ENCODE data around the gene LRBA. TPM values are rescaled to one million over a fixed set of nuclear protein-coding genes. Genes with fewer than 3 reads are reported as not detected.

The LRBA gene
- total and polyA plus RNA-seq, 5 donors from 2014 or later, result 23.0 to 95.3 (median 25.4) TPM

DNA sequence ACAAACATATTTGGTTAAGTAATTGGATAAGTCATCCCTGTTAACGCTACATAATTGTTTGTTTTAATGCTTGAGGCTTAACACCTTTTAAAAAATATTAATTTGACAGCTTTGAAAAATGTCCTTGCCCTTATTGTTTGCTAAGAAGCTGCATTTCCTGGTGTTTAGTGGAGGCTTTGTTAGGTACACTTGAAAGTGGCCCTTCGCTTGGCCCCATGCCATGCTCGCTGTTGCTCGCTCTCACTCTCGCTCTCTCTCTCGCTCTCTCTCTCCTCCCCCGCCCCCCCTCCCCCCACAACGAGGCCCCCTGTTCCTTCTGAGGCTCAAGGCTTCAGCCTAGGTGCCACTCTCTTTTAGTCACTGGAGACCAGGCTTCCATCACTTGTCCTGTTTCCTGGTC lies 797.3 kb downstream of the LRBA start:
- Mint-ChIP-seq H3K4me3 (no peak overlapping the region), H3K27me3 (peaks cover 17% of the 10 kb centered on the region)
- no peak for ATAC-seq (ENCODE audit: low read depth in 2 of 2)

DNA sequence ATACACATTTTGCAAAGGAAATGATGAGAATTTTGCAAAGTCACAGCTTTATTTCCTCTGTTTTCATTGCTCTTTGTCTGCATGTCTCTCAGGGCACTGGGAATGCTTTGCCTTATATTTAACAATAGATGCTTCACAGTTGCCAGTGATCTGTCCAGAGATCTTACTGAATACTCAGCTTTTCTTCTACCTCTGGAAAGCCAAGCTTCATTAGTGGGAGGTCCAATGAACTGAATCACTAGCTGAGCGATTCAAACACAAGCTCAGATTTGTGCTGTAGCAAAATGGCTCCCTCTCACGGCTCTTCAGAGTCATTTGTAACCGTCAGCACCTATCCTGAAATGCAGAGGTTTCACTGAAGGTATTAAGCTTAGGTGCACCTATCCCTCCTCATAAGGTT lies 797.9 kb downstream of the LRBA start:
- Mint-ChIP-seq H3K4me3 (no peak overlapping the region), H3K27me3 (peaks cover 17% of the 10 kb centered on the region), H3K9me3 (no peaks in the 10 kb centered on the region), H3K4me1 (no peaks in the 10 kb centered on the region), H3K36me3 (no peaks in the 10 kb centered on the region), H3K27ac (no peak overlapping the region)
- ATAC-seq (ENCODE audit: low read depth in 2 of 2) (no peak), DNase-seq (no peak)
- no peak overlapping the region for H3K4me3 ChIP-seq (ENCODE audit: low read depth, low read length)
- no peaks in the 10 kb centered on the region for H3K27me3 ChIP-seq (ENCODE audit: control insufficient read depth, insufficient read depth, low read length)
- H3K36me3 ChIP-seq (ENCODE audit: control insufficient read depth, insufficient read depth, low read length), result no peaks in the 10 kb centered on the region
- no peak overlapping the region for H3K27ac ChIP-seq (ENCODE audit: insufficient read depth, low read length, poor library complexity, severe bottlenecking)
- no peaks in the 10 kb centered on the region for H3K4me1 ChIP-seq (ENCODE audit: control insufficient read depth, insufficient read depth, low read length, poor library complexity, severe bottlenecking)
- H3K9me3 ChIP-seq (ENCODE audit: control insufficient read depth in 2 of 2, low read length in 2 of 2), result no peaks in the 10 kb centered on the region

More for the DNA sequence above, 797.3 kb downstream of the LRBA start:
- Mint-ChIP-seq H3K36me3 (no peaks in the 10 kb centered on the region), H3K9me3 (no peaks in the 10 kb centered on the region), H3K4me1 (no peaks in the 10 kb centered on the region), H3K27ac (no peak overlapping the region)
- H3K27me3 ChIP-seq (ENCODE audit: control insufficient read depth, insufficient read depth, low read length), result no peaks in the 10 kb centered on the region
- H3K27ac ChIP-seq (ENCODE audit: insufficient read depth, low read length, poor library complexity, severe bottlenecking), result no peak overlapping the region
- no peaks in the 10 kb centered on the region for H3K9me3 ChIP-seq (ENCODE audit: control insufficient read depth in 2 of 2, low read length in 2 of 2)
- H3K36me3 ChIP-seq (ENCODE audit: control insufficient read depth, insufficient read depth, low read length), result no peaks in the 10 kb centered on the region
- H3K4me3 ChIP-seq (ENCODE audit: low read depth, low read length), result no peak overlapping the region
- H3K4me1 ChIP-seq (ENCODE audit: control insufficient read depth, insufficient read depth, low read length, poor library complexity, severe bottlenecking), result no peaks in the 10 kb centered on the region
- no peak for DNase-seq

DNA sequence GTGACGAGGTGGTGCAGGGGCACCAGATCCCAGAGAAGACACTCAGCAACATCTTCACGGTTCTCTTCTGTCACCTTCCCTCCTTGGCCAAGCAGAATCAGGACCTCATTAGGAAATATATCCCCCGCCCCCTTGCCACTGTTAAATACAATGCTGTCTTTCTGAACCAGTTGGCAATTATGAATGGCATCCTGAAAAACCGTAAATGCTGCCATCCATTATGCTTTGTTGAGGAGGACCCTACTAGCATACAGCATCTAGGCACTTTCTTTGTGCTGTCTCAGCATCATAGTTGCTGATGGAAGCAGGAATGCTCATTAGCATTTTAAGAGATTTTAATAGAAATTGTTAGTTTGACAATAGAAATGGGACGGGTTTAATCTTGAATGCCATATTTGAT lies 798.4 kb downstream of the LRBA start:
- Histone ChIP-seq H3K4me1 (ENCODE audit: control insufficient read depth, insufficient read depth, low read length, poor library complexity, severe bottlenecking) (no peaks in the 10 kb centered on the region), H3K4me3 (ENCODE audit: low read depth, low read length) (no peak overlapping the region), H3K27ac (ENCODE audit: insufficient read depth, low read length, poor library complexity, severe bottlenecking) (no peak overlapping the region), H3K9me3 (ENCODE audit: control insufficient read depth in 2 of 2, low read length in 2 of 2) (no peaks in the 10 kb centered on the region), H3K36me3 (ENCODE audit: control insufficient read depth, insufficient read depth, low read length) (no peaks in the 10 kb centered on the region), H3K27me3 (ENCODE audit: control insufficient read depth, insufficient read depth, low read length) (peaks cover 2% of the 10 kb centered on the region)
- H3K27me3 Mint-ChIP-seq, result peaks cover 17% of the 10 kb centered on the region
- ATAC-seq (ENCODE audit: low read depth in 2 of 2) (no peak), DNase-seq (no peak)
- H3K4me3 Mint-ChIP-seq, result no peak overlapping the region
- H3K36me3 Mint-ChIP-seq, result no peaks in the 10 kb centered on the region
- H3K27ac Mint-ChIP-seq, result no peak overlapping the region
- no peaks in the 10 kb centered on the region for H3K4me1 Mint-ChIP-seq
- H3K9me3 Mint-ChIP-seq, result no peaks in the 10 kb centered on the region

DNA sequence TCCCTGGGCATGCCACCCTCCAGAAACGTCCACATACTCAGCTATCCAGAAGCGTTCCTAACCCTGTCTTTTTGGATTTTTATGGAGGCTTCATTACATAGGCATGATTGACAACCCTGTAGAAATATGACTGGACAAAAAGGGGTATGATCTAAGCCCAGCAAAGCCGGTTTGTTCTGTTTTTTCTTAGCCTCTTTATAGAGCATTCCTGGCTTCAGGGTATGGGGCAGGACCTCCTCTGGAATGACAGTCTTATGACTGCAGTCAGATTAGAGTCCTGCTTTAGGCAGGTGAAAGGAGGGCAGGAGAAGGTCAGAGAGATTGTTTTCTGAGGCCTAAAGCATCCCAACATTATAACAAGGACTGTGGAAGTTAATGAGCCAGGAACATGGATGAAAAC lies 799.5 kb downstream of the LRBA start:
- no peak for DNase-seq
- Histone ChIP-seq H3K9me3 (ENCODE audit: control insufficient read depth in 2 of 2, low read length in 2 of 2) (no peaks in the 10 kb centered on the region), H3K27me3 (ENCODE audit: control insufficient read depth, insufficient read depth, low read length) (peaks cover 2% of the 10 kb centered on the region), H3K4me1 (ENCODE audit: control insufficient read depth, insufficient read depth, low read length, poor library complexity, severe bottlenecking) (no peaks in the 10 kb centered on the region), H3K36me3 (ENCODE audit: control insufficient read depth, insufficient read depth, low read length) (no peaks in the 10 kb centered on the region), H3K27ac (ENCODE audit: insufficient read depth, low read length, poor library complexity, severe bottlenecking) (no peak overlapping the region), H3K4me3 (ENCODE audit: low read depth, low read length) (no peak overlapping the region)
- no peaks in the 10 kb centered on the region for H3K36me3 Mint-ChIP-seq
- peak overlapping the region in 1 of 4 donors; percentile 47 for H3K4me3 Mint-ChIP-seq
- peaks cover 17% of the 10 kb centered on the region for H3K27me3 Mint-ChIP-seq
- no peak for ATAC-seq (ENCODE audit: low read depth in 2 of 2)
- no peaks in the 10 kb centered on the region for H3K4me1 Mint-ChIP-seq
- H3K9me3 Mint-ChIP-seq, result no peaks in the 10 kb centered on the region
- no peak overlapping the region for H3K27ac Mint-ChIP-seq

Other genes starting within 250 kb of the LRBA start
- 1,992 TPM for gene RPS3A, start 84.3 kb upstream of the LRBA start, total RNA-seq
- 1,000 to 10,000 TPM; 2,295 to 5,128 (median 3,726) TPM for gene RPS3A, start 84.3 kb upstream of the LRBA start, polyA plus RNA-seq

All from CD4-positive, CD25-positive, alpha-beta regulatory T cell (primary cell).